T-helper 2 cell treated with Interferon-gamma antibody and Interleukin-4, amounts not matched to agents 100 ng/mL and 5 ng/mL, for 36 hours (primary cell): ENCODE data around the gene COX6B2. TPM values are rescaled to one million over a fixed set of nuclear protein-coding genes. Genes with fewer than 3 reads are reported as not detected.

Source experiments
- total RNA-seq: library from RNA; stranded (reverse); gene quantifications from 2 replicates; pipeline ENCODE4 v1.2.3, GENCODE V29; 2022

COX6B2 gene
- total RNA-seq, 1 donor from 2014 or later: 0.45 TPM

Other genes starting within 250 kb of the COX6B2 start
- 132 and 136 TPM in 2 replicates for gene PPP1R12C, start 237.1 kb downstream of the COX6B2 start, total RNA-seq
- gene TNNT1, start 205.5 kb downstream of the COX6B2 start, total RNA-seq: 0.34 and 0.48 TPM in 2 replicates
- not detected in 2 replicates for gene TNNI3, start 197.0 kb downstream of the COX6B2 start, total RNA-seq
- gene DNAAF3, start 188.1 kb downstream of the COX6B2 start, total RNA-seq: 0.18 TPM in 1 of 2 replicates, not detected in the other
- gene SYT5, start 174.4 kb downstream of the COX6B2 start, total RNA-seq: not detected in 2 replicates
- not detected in 2 replicates for gene PTPRH, start 145.2 kb downstream of the COX6B2 start, total RNA-seq
- 9.4 and 9.6 TPM in 2 replicates for gene TMEM86B, start 126.0 kb downstream of the COX6B2 start, total RNA-seq
- gene PPP6R1, start 95.7 kb downstream of the COX6B2 start, total RNA-seq: 218 and 224 TPM in 2 replicates
- 35.6 and 35.7 TPM in 2 replicates for gene HSPBP1, start 74.6 kb downstream of the COX6B2 start, total RNA-seq
- 4.9 and 5.3 TPM in 2 replicates for gene BRSK1, start 70.7 kb downstream of the COX6B2 start, total RNA-seq
- 0.39 and 0.89 TPM in 2 replicates for gene TMEM150B, start 29.4 kb downstream of the COX6B2 start, total RNA-seq
- gene KMT5C, start 14.8 kb downstream of the COX6B2 start, total RNA-seq: 17.5 and 18.9 TPM in 2 replicates
- gene GARIN5B, start 8.5 kb upstream of the COX6B2 start, total RNA-seq: not detected in 2 replicates
- gene IL11, start 15.7 kb upstream of the COX6B2 start, total RNA-seq: 0.55 and 0.61 TPM in 2 replicates
- gene TMEM190, start 22.1 kb upstream of the COX6B2 start, total RNA-seq: not detected in 2 replicates
- 10.3 and 11.7 TPM in 2 replicates for gene TMEM238, start 29.6 kb upstream of the COX6B2 start, total RNA-seq
- gene RPL28, start 31.2 kb upstream of the COX6B2 start, total RNA-seq: 2,481 and 2,547 TPM in 2 replicates
- gene UBE2S, start 53.1 kb upstream of the COX6B2 start, total RNA-seq: 213 and 217 TPM in 2 replicates
- not detected in 2 replicates for gene SHISA7, start 88.6 kb upstream of the COX6B2 start, total RNA-seq
- gene ISOC2, start 106.9 kb upstream of the COX6B2 start, total RNA-seq: 23.2 and 25.3 TPM in 2 replicates
- not detected in 2 replicates for gene C19orf85, start 110.0 kb upstream of the COX6B2 start, total RNA-seq
- 6.6 and 10.3 TPM in 2 replicates for gene ZNF628, start 121.9 kb upstream of the COX6B2 start, total RNA-seq
- gene NAT14, start 130.5 kb upstream of the COX6B2 start, total RNA-seq: 9.3 and 12.3 TPM in 2 replicates
- 0.23 and 0.30 TPM in 2 replicates for gene SSC5D, start 133.7 kb upstream of the COX6B2 start, total RNA-seq
- gene SBK2, start 182.4 kb upstream of the COX6B2 start, total RNA-seq: not detected in 2 replicates
- gene SBK3, start 190.8 kb upstream of the COX6B2 start, total RNA-seq: not detected in 2 replicates
- 6.5 and 6.7 TPM in 2 replicates for gene ZNF579, start 226.1 kb upstream of the COX6B2 start, total RNA-seq
- gene FIZ1, start 244.8 kb upstream of the COX6B2 start, total RNA-seq: 14.4 and 14.7 TPM in 2 replicates
- gene ZNF524, start 245.6 kb upstream of the COX6B2 start, total RNA-seq: 21.0 and 21.2 TPM in 2 replicates